NCI-H146 treated with DMSO at 0.1 percent for 48 hours (cell line): Measurements from ENCODE around the gene IMPDH2.

ENCODE experiments used
- DNase-seq: peaks from one replicate; lab custom pipeline; 2025; ENCODE audit not compliant: unreplicated experiment; lab: John Stamatoyannopoulos, UW

The IMPDH2 gene

GRCh38 chr3:48984663-48985062 lies 44.5 kb downstream of the IMPDH2 start:
- no peak for DNase-seq

GRCh38 chr3:48983096-48983495 lies 46.1 kb downstream of the IMPDH2 start:
- DNase-seq: no peak

GRCh38 chr3:48982686-48983085 lies 46.5 kb downstream of the IMPDH2 start:
- DNase-seq: no peak

- DNase-seq: no peak
Observed at GRCh38 chr3:48982016-48982415, 47.2 kb downstream of the IMPDH2 start.

GRCh38 chr3:48980295-48980694 lies 48.9 kb downstream of the IMPDH2 start:
- no peak for DNase-seq

- no peak for DNase-seq
Observed at GRCh38 chr3:48979451-48979850, 49.7 kb downstream of the IMPDH2 start.
